GM19397 (cell line): ENCODE measurements around the gene UACA.
"Not testable (repeated sequence)": the region's sequence is repeated elsewhere in the genome, so short reads cannot be mapped to it uniquely, and the experiment has no call there.

Source experiments
- ATAC-seq: cut with Tn5 transposase; IDR thresholded peaks from one replicate; pipeline ENCODE4 v1.9.1; 2021; ENCODE audit warnings: mild to moderate bottlenecking, moderate library complexity; ENCODE audit not compliant: unreplicated experiment

UACA gene

GRCh38 chr15:70753101-70753829 lies 10.1 kb downstream of the UACA start:
- ATAC-seq, result no peak

GRCh38 chr15:70752193-70752635 lies 11.1 kb downstream of the UACA start:
- ATAC-seq, result no peak

GRCh38 chr15:70750203-70750869 lies 13.0 kb downstream of the UACA start:
- no peak for ATAC-seq

- ATAC-seq, result no peak
Observed at GRCh38 chr15:70748281-70748747, 15.0 kb downstream of the UACA start.

GRCh38 chr15:70746598-70746997 lies 16.8 kb downstream of the UACA start:
- ATAC-seq, result not testable (repeated sequence)

GRCh38 chr15:70742928-70743327 lies 20.4 kb downstream of the UACA start:
- ATAC-seq, result no peak

- no peak for ATAC-seq
Observed at GRCh38 chr15:70741677-70742293, 21.6 kb downstream of the UACA start.

GRCh38 chr15:70741107-70741531 lies 22.2 kb downstream of the UACA start:
- ATAC-seq, result no peak

GRCh38 chr15:70735040-70735439 lies 28.3 kb downstream of the UACA start:
- ATAC-seq, result not testable (repeated sequence)

GRCh38 chr15:70729164-70729563 lies 34.2 kb downstream of the UACA start:
- ATAC-seq, result no peak

GRCh38 chr15:70726753-70727152 lies 36.6 kb downstream of the UACA start:
- no peak for ATAC-seq

- no peak for ATAC-seq
Observed at GRCh38 chr15:70723927-70724326, 39.4 kb downstream of the UACA start.

- no peak for ATAC-seq
Observed at GRCh38 chr15:70723122-70723422, 40.3 kb downstream of the UACA start.

- no peak for ATAC-seq
Observed at GRCh38 chr15:70722266-70723121, 40.9 kb downstream of the UACA start.

- ATAC-seq, result no peak
Observed at GRCh38 chr15:70720228-70721016, 42.9 kb downstream of the UACA start.

- ATAC-seq, result no peak
Observed at GRCh38 chr15:70717237-70717793, 46.0 kb downstream of the UACA start.

GRCh38 chr15:70715840-70716485 lies 47.4 kb downstream of the UACA start:
- no peak for ATAC-seq

- ATAC-seq, result no peak
Observed at GRCh38 chr15:70714565-70714964, 48.8 kb downstream of the UACA start.

- no peak for ATAC-seq
Observed at GRCh38 chr15:70714015-70714414, 49.3 kb downstream of the UACA start.
